Myocyte (in vitro differentiated cells): ENCODE measurements around the gene SLA2. TPM values are rescaled to one million over a fixed set of nuclear protein-coding genes. Genes with fewer than 3 reads are reported as not detected.
"Not testable (repeated sequence)": the region's sequence is repeated elsewhere in the genome, so short reads cannot be mapped to it uniquely, and the experiment has no call there.

Experiments
- DNase-seq: peaks from one replicate; pipeline ENCODE4 v3.0.0-alpha.2; 2012; ENCODE audit warnings: low read depth
- total RNA-seq: library from RNA; depleted of rRNA; stranded (reverse); fragments of >200 nt; gene quantifications from 2 replicates; pipeline ENCODE4 v1.2.3, GENCODE V29; 2014

SLA2 gene
- total RNA-seq, 1 donor from 2014 or later, result not detected

DNA sequence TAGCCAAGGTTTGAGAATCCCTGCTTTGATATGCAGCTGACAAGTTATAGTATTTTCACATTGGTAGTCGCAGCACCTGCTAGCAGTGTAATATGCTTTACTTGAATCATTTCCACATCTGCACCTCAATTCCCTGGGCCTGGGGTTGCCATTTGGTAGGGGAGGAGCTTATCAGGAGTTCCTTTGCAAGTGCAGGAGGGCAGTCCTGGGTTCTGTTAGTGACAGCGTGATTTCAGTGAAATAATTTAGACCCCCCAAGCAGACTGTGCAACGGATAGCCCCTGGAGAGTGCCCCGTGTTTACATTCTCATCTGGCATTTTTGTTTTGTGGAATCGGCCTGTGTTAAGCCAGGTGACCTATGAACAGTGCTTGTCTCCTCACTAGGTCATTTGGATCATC, 34.4 kb downstream of the SLA2 start:
- no peak for DNase-seq

DNA sequence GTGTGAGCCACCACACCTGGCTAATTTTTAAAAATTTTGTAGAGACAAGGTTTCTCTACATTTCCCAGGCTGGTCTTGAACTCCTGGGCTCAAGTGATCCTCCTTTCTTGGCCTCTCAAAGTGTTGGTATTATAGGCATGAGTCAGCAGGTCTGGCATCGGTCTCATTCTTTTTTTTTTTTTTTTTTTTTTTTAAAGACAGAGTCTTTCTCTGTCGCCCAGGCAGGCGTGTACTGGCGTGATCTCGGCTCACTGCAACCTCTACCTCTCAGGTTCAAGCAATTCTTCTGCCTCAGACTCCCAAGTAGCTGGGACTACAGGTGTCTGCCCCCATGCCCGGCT, 37.6 kb downstream of the SLA2 start:
- not testable (repeated sequence) for DNase-seq

DNA sequence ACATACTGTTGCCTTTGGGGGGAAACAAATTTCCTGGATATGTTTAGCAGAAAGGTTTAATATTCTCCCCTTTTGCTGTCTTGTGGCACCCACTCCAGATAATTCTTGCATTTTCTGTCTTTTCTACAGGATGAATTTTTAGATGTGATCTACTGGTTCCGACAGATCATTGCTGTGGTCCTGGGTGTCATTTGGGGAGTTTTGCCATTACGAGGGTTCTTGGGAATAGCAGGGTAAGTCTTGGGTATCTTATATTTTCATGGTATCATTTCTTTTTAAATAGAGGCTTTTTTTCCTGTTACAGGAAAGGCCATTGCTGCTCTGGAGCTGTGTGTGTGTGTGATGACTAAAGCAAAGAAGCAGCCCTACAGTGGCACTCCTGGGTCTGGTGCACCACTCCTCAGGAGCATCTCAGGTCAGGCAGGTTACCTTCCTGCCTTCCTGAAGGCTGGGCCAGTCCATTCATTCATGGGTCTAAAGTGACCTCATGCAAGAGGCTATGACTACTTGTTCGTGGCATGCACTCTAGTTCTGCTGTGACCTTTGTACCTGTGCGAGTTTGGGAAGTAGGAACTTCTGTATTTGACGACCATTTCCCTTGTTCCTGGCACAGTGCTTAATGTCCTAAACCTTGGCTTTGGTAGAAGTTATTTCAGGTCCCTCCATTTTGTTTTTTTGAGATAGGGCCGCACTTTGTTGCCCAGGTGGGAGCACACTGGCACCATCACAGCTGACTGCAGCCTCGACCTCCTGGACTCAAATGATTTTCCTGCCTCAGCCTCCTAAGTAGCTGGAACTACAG, 38.2 kb downstream of the SLA2 start:
- no peak for DNase-seq

DNA sequence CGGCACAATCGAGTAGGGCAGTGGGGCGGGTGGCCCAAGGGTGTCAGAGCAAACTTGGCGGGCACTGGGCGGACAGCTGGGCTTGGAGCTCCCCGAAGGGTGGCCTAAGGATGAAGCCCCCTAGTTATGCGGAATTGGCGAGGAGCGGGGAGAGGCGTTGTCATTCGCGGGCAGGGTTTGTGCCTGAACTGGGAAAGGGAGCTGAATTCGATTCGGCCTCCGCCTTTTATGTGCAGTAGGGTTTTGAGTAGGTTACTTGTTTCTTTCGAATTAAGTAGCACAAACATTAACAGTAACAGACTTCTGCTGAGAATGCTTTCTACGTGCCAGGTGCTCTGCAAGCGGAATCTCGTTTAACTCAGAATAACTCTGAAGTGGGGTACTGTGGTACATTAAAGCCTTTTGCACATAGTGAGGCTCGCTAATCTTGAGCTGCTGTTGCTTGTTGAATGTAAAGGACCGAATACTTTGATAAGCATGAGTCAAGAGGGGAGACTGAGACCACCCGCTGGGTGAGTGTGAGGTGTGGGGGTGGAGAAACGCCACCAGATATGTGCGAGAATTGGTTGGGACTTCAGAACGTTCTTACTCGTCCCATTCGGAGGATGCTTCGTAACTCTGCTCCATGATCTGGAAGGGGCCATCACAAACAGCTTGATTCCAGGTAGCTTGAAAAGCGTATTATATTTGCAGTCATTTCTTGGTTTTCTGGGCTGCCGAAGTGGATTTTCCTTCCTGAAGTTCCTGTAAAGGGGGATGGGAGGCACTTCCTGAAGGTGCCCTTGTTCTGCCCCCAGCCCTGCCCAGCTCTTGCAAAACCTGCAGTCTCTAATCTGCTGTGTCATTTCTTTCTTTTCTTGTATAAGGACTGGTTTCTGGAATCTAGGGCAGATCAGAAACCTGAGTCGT, 39.6 kb downstream of the SLA2 start:
- DNase-seq, result no peak

DNA sequence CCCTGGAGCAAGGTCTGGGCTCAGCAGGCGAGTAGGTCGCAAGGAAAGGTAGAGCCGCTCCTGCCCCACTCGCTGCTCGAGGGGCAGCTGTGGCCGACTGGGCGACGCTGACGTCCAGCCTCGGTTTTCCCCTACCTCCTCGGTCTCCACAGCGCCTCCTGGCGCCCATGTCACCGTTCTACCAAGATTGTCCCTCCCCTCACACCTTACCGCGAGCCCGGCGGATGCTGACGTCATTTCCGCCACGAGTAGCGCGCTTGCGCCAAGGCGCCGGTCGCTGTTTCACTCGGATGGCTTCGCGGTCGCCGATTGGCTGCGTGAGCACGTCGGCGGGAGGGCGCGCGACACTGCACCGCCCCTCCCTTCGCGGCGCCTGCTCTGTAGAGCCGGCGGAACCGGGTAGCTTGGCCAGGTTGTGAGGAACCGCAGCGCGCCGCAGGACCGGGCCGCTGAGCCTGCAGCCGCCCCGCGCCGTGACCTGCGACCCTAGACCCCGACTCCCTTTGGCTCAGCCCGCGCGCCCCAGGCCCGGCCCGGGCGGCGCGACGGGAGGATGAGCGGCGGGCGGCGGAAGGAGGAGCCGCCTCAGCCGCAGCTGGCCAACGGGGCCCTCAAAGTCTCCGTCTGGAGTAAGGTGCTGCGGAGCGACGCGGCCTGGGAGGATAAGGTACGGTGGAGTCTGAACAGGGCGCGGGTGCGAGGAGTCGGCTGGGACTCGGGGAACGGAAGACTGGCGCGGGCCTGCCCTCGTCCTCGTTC, 40.4 kb downstream of the SLA2 start, which contains the start of gene RAB5IF:
Gene RAB5IF (plus strand): TSS at position 381 of the 759 bp plus-strand sequence. CDS start 173 bp downstream, at position 554.
- DNase-seq, result peak; percentile 99

DNA sequence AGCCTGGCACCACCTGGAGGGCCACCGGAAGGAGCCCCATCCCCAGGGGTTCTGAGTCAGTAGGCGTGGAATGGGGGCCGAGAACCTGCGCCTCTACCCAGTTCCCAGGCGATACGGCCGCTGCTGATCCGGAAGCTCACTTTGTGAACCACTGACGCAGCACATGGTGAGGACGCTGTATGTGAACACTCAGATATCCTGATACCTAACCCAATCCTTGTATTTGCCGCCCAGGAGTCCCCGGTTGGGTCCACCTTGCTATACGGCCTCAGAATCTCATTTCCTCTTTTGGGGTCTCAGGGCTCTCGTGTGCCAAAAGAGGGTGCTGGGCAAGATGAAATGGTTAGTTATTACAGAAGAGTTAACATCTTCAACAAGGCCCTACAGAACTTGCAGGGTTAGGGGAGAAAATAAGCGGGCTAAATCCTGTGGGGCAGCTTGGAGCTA, 41.0 kb downstream of the SLA2 start:
- no peak for DNase-seq

DNA sequence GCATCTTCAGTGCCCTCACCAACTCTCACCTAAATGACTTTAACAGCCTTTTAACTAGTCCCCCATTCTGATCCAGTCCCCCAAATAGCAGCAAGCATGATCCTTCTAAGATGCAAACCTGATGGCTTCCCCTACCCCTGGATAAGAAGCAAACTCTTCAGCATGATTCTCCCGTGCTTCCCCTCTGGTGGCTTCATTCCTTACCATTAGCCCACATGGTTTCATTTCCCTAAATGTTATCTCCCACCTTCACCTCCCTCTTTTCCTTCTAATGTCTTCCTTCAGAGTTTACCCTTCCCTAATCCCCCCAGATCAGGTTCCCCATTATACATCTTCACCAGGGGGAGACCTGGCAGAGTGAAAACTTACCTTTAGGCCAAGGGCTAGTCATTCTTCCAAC, 44.5 kb downstream of the SLA2 start:
- no peak for DNase-seq

DNA sequence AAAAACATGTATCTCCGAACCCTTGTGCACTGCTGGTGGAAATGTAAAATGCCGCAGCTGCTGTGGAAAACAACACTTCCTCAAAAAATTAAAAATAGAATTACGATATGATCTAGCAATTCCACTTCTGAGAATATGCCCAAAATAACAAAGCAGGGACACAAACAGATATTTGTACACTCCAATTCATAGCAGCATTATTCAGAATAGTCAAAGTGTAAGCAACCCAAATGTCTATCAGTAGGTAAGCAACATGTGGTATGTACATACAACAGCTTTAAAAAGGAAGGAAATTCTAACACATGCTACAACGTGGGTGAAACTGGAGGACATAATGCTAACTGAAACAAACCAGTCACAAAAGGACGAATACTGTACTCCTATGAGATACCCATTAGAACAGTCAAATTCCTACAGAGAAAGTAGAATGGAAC, 46.1 kb downstream of the SLA2 start:
- DNase-seq, result no peak

DNA sequence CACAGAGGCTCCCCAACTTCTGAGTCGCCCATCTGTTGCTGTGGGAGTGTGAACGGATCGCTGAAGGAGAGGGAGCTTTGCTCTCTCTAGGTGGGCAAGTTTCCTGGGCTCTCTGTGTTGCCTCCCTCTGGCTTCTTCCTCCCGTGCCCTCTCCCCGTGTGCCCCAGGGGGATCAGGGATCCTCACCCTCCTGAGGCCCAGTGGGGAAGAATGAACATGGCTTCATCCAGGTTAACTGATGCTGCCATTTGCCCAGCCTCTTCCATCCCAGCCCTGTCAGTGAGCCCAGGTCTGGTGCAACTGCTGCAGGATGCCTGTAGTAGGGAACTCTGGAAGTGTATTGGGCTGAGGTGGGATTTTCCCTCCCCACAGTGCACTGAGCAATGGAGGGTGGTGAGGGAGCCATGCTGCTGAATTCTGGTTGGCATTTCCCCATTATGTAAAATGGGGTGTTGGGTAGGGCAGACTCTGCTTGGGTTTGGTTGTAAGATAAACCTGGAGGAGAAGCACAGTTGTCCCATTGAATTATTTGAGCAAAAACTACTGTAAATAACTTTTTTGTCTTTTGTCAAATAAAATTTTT, 52.6 kb downstream of the SLA2 start:
- DNase-seq, result no peak

DNA sequence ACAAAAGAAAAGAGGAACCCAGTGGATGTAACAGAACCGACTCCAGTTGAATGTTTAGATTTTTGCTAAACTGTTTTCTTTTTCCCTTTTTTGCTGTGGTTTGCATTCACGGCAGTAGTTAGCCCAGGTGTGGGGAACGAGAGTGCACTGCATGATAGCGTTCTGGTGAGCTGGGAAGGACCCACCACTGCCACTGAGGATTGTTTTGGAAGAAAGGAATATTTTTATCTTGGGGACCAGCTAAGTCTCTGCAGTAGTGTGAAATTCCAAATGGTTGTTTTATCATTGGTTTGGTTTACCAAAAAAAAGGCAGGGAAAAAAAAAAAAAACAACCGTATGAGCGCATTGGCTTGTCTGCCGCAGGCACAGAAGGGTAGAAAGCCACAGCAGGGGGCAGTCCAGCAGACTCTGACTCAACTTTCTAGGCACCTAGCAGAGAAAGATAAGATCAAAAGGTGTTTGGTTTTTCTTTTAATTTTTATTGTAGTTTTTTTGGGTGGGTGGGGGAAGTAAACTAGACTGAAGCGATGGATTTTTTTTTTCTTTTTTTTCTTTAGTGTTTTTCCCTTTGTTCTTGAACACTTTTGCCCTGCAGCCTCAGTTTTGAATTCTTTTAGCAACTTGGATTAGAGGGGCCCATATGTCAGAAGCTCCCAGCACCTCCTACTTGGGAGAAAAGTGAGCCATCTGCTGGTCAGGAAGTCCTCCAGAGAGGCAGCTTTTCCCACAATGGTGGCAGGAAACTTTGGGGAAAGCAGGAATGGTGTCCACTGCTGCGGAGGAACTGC, 53.9 kb downstream of the SLA2 start:
- peak; percentile 49 for DNase-seq

DNA sequence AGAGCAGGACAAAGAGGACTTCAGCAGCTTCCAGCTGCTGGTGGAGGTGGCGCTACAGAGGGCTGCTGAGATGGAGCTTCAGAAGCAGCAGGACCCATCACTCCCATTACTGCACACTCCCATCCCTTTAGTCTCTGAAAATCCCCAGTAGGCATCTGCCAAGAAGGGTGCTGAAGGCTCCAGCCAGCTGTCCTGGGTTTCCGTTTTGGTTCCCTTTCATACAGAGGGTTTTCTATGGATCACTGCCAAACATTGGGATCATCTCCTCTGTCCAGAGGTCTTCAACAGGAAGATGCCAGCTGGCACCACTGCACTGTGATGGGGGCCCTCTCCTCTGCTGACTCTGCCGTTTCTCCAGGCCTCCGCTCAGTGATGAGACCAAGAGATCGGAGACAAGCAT, 54.7 kb downstream of the SLA2 start:
- peak; percentile 74 for DNase-seq

DNA sequence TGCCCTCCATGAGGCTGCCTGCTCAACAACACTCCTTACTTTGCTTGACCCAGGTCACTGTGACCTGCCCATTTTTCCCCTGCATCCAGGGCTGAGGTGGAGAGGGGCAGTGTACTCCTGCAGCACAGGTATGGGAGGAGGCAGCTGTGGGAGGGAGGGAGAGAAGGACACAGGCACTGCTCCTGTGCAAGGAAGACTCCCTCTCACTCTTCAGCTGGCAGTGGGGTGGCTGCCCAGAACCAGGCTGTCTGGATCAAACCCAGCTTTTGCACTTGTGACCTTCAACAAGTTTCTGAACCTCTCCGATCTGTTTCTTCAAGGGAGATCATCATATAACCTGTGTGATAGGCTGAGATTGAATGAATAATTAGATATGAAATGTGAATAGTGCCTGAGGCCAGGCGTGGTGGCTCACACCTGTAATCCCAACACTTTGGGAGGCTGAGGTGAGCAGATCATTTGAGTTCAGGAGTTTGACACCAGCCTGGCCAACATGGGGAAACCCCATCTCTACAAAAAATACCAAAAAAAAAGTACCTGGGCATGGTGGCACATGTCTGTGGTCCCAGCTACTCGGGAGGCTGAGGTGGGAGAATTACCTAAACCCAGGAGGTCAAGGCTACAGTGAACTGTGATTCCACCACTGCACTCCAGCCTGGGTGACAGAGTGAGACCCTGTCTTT, 58.5 kb downstream of the SLA2 start:
- DNase-seq, result no peak

DNA sequence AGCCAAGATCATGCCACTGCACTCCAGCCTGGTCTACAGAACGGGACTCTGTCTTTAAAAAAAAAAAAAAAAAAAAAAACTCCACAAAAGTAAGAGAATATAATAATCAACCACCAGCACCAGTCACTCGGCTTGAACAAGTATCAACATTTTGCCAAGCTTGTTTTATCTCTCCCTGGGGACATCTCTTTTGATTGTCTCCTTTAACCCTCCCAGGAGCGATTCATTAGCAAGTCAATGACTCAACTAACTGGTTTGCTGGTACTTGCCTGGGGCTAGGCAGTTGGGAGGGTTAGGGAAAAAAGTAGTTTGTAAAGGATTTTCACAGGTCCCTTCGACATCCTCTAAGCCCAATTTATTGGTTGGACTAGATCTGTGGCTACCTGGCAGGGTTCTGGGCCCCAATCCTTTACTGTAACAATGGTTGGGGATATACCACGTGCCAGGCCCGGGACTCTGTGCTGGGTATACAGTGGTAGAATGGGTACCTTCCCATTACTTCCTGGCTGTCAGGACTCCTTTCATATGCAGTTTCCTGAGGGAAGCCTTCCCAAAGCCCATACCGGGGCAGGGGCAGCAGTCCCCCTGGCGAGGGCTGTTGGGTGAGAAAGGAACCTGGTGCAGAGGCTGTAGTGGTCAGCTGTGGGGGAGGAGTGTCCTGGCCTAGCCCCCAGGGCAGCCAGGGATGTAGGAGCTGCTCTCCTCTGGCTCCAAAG, 60.4 kb downstream of the SLA2 start:
- DNase-seq, result peak; percentile 11

DNA sequence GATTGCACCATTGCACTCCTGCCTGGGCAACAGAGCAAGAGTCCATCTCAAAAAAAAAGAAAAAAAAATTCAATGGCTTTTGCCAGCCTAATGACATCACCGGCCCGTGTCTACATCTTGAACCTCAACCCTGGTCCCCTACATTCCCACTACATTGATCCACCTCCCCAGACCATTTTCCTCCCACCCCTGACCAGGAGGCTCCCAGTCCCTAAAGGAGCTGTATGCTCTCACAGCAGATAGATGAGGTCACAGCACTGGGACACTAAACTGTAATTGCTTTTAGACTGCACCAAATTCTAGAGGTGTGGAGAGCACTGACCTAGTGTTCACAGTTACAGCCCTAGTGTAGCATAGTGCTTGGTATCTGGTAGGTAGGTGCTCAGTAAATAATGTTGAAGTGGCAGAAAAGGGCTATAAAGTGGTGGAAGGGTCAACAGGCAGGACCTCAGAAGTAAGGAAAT, 61.9 kb downstream of the SLA2 start:
- no peak for DNase-seq

DNA sequence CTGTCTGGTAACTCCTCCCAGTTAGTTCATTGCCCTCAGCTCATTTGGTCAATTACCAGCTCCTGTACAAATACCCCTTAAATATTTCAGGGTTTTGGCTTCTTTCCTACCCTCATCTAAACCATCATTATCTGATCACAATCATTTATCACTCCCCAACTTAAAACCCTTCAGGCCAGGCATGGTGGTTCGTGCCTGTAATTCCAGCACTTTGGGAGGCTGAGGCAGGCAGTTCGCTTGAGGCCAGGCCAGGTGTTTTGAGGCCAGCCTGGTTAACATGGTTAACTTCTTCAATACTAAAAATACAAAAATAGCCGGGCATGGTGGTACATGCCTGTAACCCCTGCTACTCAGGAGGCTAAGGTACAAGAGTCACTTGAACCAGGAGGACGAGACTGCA, 63.2 kb downstream of the SLA2 start:
- no peak for DNase-seq

DNA sequence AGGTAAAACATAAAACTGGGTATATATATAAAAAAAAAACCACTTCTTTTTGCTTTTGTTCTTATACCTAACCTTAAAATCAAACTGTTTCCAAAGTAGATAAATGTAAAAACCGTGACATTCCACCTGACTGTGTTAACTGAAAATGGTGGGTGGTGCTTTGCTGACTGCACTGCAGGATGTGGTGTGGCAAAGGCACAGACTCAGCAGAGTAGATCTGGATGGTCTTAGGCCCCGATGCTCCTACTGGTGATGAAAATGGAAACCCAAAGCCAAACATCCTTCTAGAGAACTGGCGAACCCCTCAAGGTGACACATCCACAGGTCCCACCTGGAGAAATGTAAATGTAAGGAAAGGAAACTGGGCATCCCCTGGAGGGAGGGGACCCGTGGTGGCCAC, 63.7 kb downstream of the SLA2 start:
- DNase-seq, result no peak

DNA sequence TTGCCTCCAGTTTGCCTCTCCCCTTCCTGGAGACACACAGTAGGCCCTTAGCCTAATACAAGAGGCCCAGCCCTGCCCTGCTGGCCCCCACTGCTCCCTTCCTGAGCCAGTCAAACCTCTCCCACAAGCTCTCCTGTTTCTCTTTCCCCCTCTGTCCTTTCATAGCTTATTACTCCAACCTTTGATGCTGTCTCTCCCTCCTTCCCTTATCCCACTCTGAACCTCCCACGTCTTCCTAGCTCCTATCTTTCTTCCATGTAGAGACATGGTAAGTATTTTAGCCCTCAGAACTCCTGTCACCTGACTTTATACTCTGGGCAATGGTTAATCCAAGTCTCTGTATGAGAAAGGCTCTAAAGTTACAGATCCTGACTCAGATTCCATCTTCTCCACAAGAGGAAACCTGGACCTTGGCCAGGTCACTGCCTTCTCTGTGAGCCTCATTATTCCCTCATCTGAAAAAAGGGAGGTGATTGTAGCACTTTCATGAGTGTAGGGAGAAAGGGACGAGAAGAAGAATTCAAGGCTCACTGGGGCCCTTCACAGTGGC, 65.9 kb downstream of the SLA2 start:
- peak; percentile 49 for DNase-seq

DNA sequence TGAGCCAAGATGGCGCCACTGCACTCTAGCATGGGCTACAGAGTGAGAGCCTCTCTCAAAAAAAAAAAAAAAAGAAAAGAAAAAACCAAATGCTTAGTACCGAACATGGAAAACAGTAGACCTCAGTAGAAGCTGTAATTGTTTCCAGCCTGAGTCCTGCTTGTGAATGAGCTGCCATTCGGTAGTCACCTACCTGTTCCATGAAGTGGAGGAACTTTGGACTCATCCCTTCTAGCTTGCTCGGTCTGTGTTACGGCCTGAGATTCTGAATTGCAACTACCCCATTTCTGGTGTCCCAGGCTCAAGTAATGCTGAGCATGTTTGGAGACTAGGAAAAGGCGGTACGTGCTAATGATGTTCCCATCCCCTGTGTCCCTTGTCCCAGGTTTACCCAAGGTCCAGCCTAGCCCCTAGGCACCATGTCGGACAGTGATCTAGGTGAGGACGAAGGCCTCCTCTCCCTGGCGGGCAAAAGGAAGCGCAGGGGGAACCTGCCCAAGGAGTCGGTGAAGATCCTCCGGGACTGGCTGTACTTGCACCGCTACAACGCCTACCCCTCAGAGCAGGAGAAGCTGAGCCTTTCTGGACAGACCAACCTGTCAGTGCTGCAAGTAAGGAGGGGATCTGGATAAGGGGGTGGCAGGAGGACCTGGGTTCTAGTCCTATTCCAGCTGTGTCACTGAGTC, 67.5 kb downstream of the SLA2 start:
- no peak for DNase-seq
